CD4-positive, CD25-positive, alpha-beta regulatory T cell (primary cell): ENCODE results near the gene DENND6B. TPM values are rescaled to one million over a fixed set of nuclear protein-coding genes. Genes with fewer than 3 reads are reported as not detected.

ENCODE experiments used
- ATAC-seq, 2 donors: fragments of 150-1000 bp; cut with Tn5 transposase; one replicate each; pipeline ENCODE4 v1.10.0; 2021; ENCODE audit warnings: low read depth in 2 of 2, moderate number of reproducible peaks in 2 of 2, moderate library complexity in 1 of 2
- DNase-seq, 3 donors: peaks; one replicate each; pipeline versions ENCODE4 v3.0.0 to v3.0.0-alpha.2; 2012 to 2022; ENCODE audit warnings: mixed read lengths in 1 of 3
- H3K27ac ChIP-seq: one replicate; pipeline ENCODE4 v1.7.0; 2013; ENCODE audit warnings: mild to moderate bottlenecking, low read length; ENCODE audit not compliant: insufficient read depth, poor library complexity, severe bottlenecking
- H3K27me3 ChIP-seq: one replicate; pipeline ENCODE4 v1.7.0; 2013; ENCODE audit warnings: low read length; ENCODE audit not compliant: control insufficient read depth, insufficient read depth
- H3K36me3 ChIP-seq: one replicate; pipeline ENCODE4 v1.7.0; 2013; ENCODE audit warnings: mild to moderate bottlenecking, low read length, moderate library complexity; ENCODE audit not compliant: control insufficient read depth, insufficient read depth
- H3K4me1 ChIP-seq: 2 replicates; pipeline ENCODE4 v1.7.0; 2013; ENCODE audit warnings: mild to moderate bottlenecking, low read length; ENCODE audit not compliant: insufficient read depth, control insufficient read depth, poor library complexity, severe bottlenecking
- H3K4me3 ChIP-seq: one replicate; pipeline ENCODE4 v1.7.0; 2013; ENCODE audit warnings: low read depth, mild to moderate bottlenecking, low read length, moderate library complexity
- H3K9me3 ChIP-seq, 2 experiments: 1 replicate in 1 of 2; 2 replicates in 1 of 2; pipeline ENCODE4 v1.7.0; 2013; ENCODE audit warnings: low read length in 2 of 2, mild to moderate bottlenecking in 1 of 2, moderate library complexity in 1 of 2; ENCODE audit not compliant: control insufficient read depth in 2 of 2
- H3K27ac Mint-ChIP-seq, 3 donors: one replicate each; pipeline ENCODE4 v1.8.0; 2020 to 2022; ENCODE audit warnings: mild to moderate bottlenecking in 3 of 3, mixed read lengths in 3 of 3, moderate library complexity in 2 of 3
- H3K27me3 Mint-ChIP-seq: one replicate; pipeline ENCODE4 v1.8.0; 2022; ENCODE audit warnings: mild to moderate bottlenecking, mixed read lengths
- H3K36me3 Mint-ChIP-seq: one replicate; pipeline ENCODE4 v1.8.0; 2020; ENCODE audit warnings: mixed read lengths
- H3K4me1 Mint-ChIP-seq, 4 donors: one replicate each; pipeline ENCODE4 v1.8.0; 2020 to 2022; ENCODE audit warnings: mixed read lengths in 4 of 4, mild to moderate bottlenecking in 1 of 4
- H3K4me3 Mint-ChIP-seq, 4 donors: one replicate each; pipeline ENCODE4 v1.8.0; 2020 to 2022; ENCODE audit warnings: mild to moderate bottlenecking in 4 of 4, mixed read lengths in 4 of 4, moderate library complexity in 3 of 4
- H3K9me3 Mint-ChIP-seq, 7 donors: one replicate each; pipeline ENCODE4 v1.8.0; 2020 to 2022; ENCODE audit warnings: mixed read lengths in 7 of 7, mild to moderate bottlenecking in 3 of 7, moderate library complexity in 2 of 7
- polyA plus RNA-seq, 4 donors: library from polyadenylated mRNA; unstranded; fragments of 300-500 nt; fragmentation: Illumina TruSeq; gene quantifications; one replicate each; pipeline ENCODE4 v1.2.3, GENCODE V29; 2021
- total RNA-seq: library from RNA; stranded (reverse); gene quantifications from one replicate; pipeline ENCODE4 v1.2.3, GENCODE V29; 2022

The DENND6B gene
- total and polyA plus RNA-seq, 5 donors from 2014 or later = 0.48 to 2.1 (median 0.56) TPM

- Histone ChIP-seq H3K27me3 (no peaks in the 10 kb centered on the region), H3K4me3 (no peak overlapping the region), H3K4me1 (peaks cover 3% of the 10 kb centered on the region), H3K9me3 (no peaks in the 10 kb centered on the region), H3K36me3 (no peaks in the 10 kb centered on the region), H3K27ac (no peak overlapping the region)
- Mint-ChIP-seq H3K27ac (no peak overlapping the region), H3K9me3 (peaks cover 0 to 1% (median 0%) of the 10 kb centered on the region in 7 donors), H3K4me3 (no peak overlapping the region), H3K27me3 (peaks cover 2% of the 10 kb centered on the region), H3K36me3 (no peaks in the 10 kb centered on the region), H3K4me1 (peaks cover 0 to under 1% (median 0%) of the 10 kb centered on the region in 4 donors)
- no peak for DNase-seq
- ATAC-seq = no peak
These were observed 47.7 kb downstream of the DENND6B start for GRCh38 chr22:50278956-50279619.

- Histone ChIP-seq H3K27me3 (no peaks in the 10 kb centered on the region), H3K4me1 (peaks cover 4% of the 10 kb centered on the region), H3K27ac (no peak overlapping the region), H3K9me3 (no peaks in the 10 kb centered on the region), H3K4me3 (no peak overlapping the region), H3K36me3 (no peaks in the 10 kb centered on the region)
- Mint-ChIP-seq H3K4me3 (no peak overlapping the region), H3K36me3 (no peaks in the 10 kb centered on the region), H3K9me3 (peaks cover 0 to 1% (median 0%) of the 10 kb centered on the region in 7 donors), H3K4me1 (peaks cover 0 to 5% (median 2%) of the 10 kb centered on the region in 4 donors), H3K27me3 (peaks cover 4% of the 10 kb centered on the region), H3K27ac (no peak overlapping the region)
- no peak for ATAC-seq
- DNase-seq = no peak
These were observed 48.4 kb downstream of the DENND6B start for GRCh38 chr22:50278461-50278860.

- peaks cover 0 to 1% (median 0%) of the 10 kb centered on the region in 7 donors for H3K9me3 Mint-ChIP-seq
- DNase-seq (no peak), ATAC-seq (no peak)
- H3K4me3 Mint-ChIP-seq = no peak overlapping the region
- Histone ChIP-seq H3K27ac (no peak overlapping the region), H3K36me3 (no peaks in the 10 kb centered on the region), H3K27me3 (no peaks in the 10 kb centered on the region), H3K9me3 (no peaks in the 10 kb centered on the region), H3K4me1 (peaks cover 4% of the 10 kb centered on the region), H3K4me3 (no peak overlapping the region)
- peaks cover 0 to 6% (median 2%) of the 10 kb centered on the region in 4 donors for H3K4me1 Mint-ChIP-seq
- H3K27ac Mint-ChIP-seq = no peak overlapping the region
- H3K36me3 Mint-ChIP-seq = no peaks in the 10 kb centered on the region
- H3K27me3 Mint-ChIP-seq = peaks cover 6% of the 10 kb centered on the region
These were observed 49.1 kb downstream of the DENND6B start for GRCh38 chr22:50277761-50278160.

GRCh38 chr22:50276143-50276542 lies 50.7 kb downstream of the DENND6B start:
- Histone ChIP-seq H3K27me3 (no peaks in the 10 kb centered on the region), H3K36me3 (no peaks in the 10 kb centered on the region), H3K9me3 (no peaks in the 10 kb centered on the region), H3K27ac (no peak overlapping the region), H3K4me1 (peaks cover 13% of the 10 kb centered on the region), H3K4me3 (no peak overlapping the region)
- peaks cover 0 to 11% (median 2%) of the 10 kb centered on the region in 4 donors for H3K4me1 Mint-ChIP-seq
- DNase-seq (peak; percentile 15 to 80 (median 31)), ATAC-seq (peak; percentile 56 to 63)
- no peaks in the 10 kb centered on the region for H3K36me3 Mint-ChIP-seq
- H3K9me3 Mint-ChIP-seq = peaks cover 0 to 1% (median 0%) of the 10 kb centered on the region in 7 donors
- no peak overlapping the region for H3K4me3 Mint-ChIP-seq
- no peak overlapping the region for H3K27ac Mint-ChIP-seq
- peaks cover 10% of the 10 kb centered on the region for H3K27me3 Mint-ChIP-seq

- H3K27me3 Mint-ChIP-seq = peaks cover 10% of the 10 kb centered on the region
- H3K36me3 Mint-ChIP-seq = no peaks in the 10 kb centered on the region
These were observed 51.4 kb downstream of the DENND6B start for GRCh38 chr22:50275181-50276055.

GRCh38 chr22:50274771-50275170 lies 52.0 kb downstream of the DENND6B start:
- Histone ChIP-seq H3K36me3 (no peaks in the 10 kb centered on the region), H3K9me3 (no peaks in the 10 kb centered on the region), H3K4me3 (no peak overlapping the region), H3K27ac (no peak overlapping the region), H3K4me1 (peaks cover 23% of the 10 kb centered on the region), H3K27me3 (no peaks in the 10 kb centered on the region)
- H3K36me3 Mint-ChIP-seq = no peaks in the 10 kb centered on the region
- DNase-seq (no peak), ATAC-seq (no peak)
- H3K27ac Mint-ChIP-seq = no peak overlapping the region
- no peak overlapping the region for H3K4me3 Mint-ChIP-seq
- H3K27me3 Mint-ChIP-seq = peaks cover 10% of the 10 kb centered on the region
- peaks cover 0 to 17% (median 2%) of the 10 kb centered on the region in 4 donors for H3K4me1 Mint-ChIP-seq
- peaks cover 0 to 1% (median 0%) of the 10 kb centered on the region in 7 donors for H3K9me3 Mint-ChIP-seq

More at GRCh38 chr22:50275181-50276055, 51.4 kb downstream of the DENND6B start:
- H3K4me3 Mint-ChIP-seq = no peak overlapping the region
- peaks cover 0 to 17% (median 2%) of the 10 kb centered on the region in 4 donors for H3K4me1 Mint-ChIP-seq
- no peak for DNase-seq
- H3K27ac Mint-ChIP-seq = no peak overlapping the region
- Histone ChIP-seq H3K36me3 (no peaks in the 10 kb centered on the region), H3K27ac (no peak overlapping the region), H3K9me3 (no peaks in the 10 kb centered on the region), H3K4me1 (peaks cover 21% of the 10 kb centered on the region), H3K27me3 (no peaks in the 10 kb centered on the region), H3K4me3 (no peak overlapping the region)
- H3K9me3 Mint-ChIP-seq = peaks cover 0 to 1% (median 0%) of the 10 kb centered on the region in 7 donors
- no peak for ATAC-seq

GRCh38 chr22:50274311-50274710 lies 52.5 kb downstream of the DENND6B start:
- H3K9me3 Mint-ChIP-seq = peaks cover 0 to 1% (median 0%) of the 10 kb centered on the region in 7 donors
- Histone ChIP-seq H3K9me3 (no peaks in the 10 kb centered on the region), H3K4me3 (no peak overlapping the region), H3K36me3 (no peaks in the 10 kb centered on the region), H3K27ac (no peak overlapping the region), H3K4me1 (peaks cover 28% of the 10 kb centered on the region), H3K27me3 (no peaks in the 10 kb centered on the region)
- peak overlapping the region in 2 of 4 donors; percentile 24 to 75 for H3K4me3 Mint-ChIP-seq
- DNase-seq (peak in 2 of 3 donors; percentile 37 to 58), ATAC-seq (no peak)
- H3K4me1 Mint-ChIP-seq = peaks cover 0 to 19% (median 2%) of the 10 kb centered on the region in 4 donors
- no peaks in the 10 kb centered on the region for H3K36me3 Mint-ChIP-seq
- H3K27me3 Mint-ChIP-seq = peaks cover 10% of the 10 kb centered on the region
- H3K27ac Mint-ChIP-seq = no peak overlapping the region
